Neural progenitor cell (in vitro differentiated cells): ENCODE measurements around the gene FGFBP2. TPM values are rescaled to one million over a fixed set of nuclear protein-coding genes. Genes with fewer than 3 reads are reported as not detected.
"Not testable (repeated sequence)": the region's sequence is repeated elsewhere in the genome, so short reads cannot be mapped to it uniquely, and the experiment has no call there.

Experiments
- DNase-seq: peaks from one replicate; pipeline ENCODE4 v3.0.0-alpha.2; 2016; ENCODE audit warnings: low spot score
- H2AFZ ChIP-seq: fragments of 200-600 bp; sonication (generic); replicated peaks from 2 replicates; pipeline ENCODE4 v1.6.1; 2016; ENCODE audit warnings: antibody characterized with exemption
- H3F3A ChIP-seq: fragments of 200-600 bp; sonication (generic); 2 replicates; pipeline ENCODE4 v1.6.1; 2016; ENCODE audit warnings: antibody characterized with exemption, low read depth
- H3K27ac ChIP-seq: fragments of 200-600 bp; sonication (generic); 2 replicates; pipeline ENCODE4 v1.5.1; 2016; ENCODE audit warnings: mild to moderate bottlenecking
- H3K27me3 ChIP-seq: fragments of 200-600 bp; sonication (generic); 2 replicates; pipeline ENCODE4 v1.6.1; 2016; ENCODE audit warnings: mild to moderate bottlenecking, moderate library complexity
- H3K36me3 ChIP-seq: fragments of 200-600 bp; sonication (generic); 2 replicates; pipeline ENCODE4 v1.5.1; 2016
- H3K4me1 ChIP-seq: fragments of 200-600 bp; sonication (generic); 2 replicates; pipeline ENCODE4 v1.6.1; 2016; ENCODE audit warnings: mixed run types
- H3K4me2 ChIP-seq: fragments of 200-600 bp; sonication (generic); 2 replicates; pipeline ENCODE4 v1.6.1; 2016
- H3K4me3 ChIP-seq: fragments of 200-600 bp; sonication (generic); 2 replicates; pipeline ENCODE4 v1.5.1; 2016
- H3K79me2 ChIP-seq: fragments of 200-600 bp; sonication (generic); 2 replicates; pipeline ENCODE4 v1.6.1; 2016; ENCODE audit warnings: low read depth
- H3K9ac ChIP-seq: fragments of 200-600 bp; sonication (generic); 2 replicates; pipeline ENCODE4 v1.6.1; 2016
- H3K9me3 ChIP-seq: fragments of 200-600 bp; sonication (generic); 2 replicates; pipeline ENCODE4 v1.5.1; 2016; ENCODE audit warnings: low read depth
- H4K20me1 ChIP-seq: fragments of 200-600 bp; sonication (generic); 2 replicates; pipeline ENCODE4 v1.6.1; 2016; ENCODE audit warnings: low read depth
- H3K27ac Mint-ChIP-seq: 3 replicates; pipeline ENCODE4 v1.8.0; 2021; ENCODE audit warnings: mixed read lengths
- H3K27me3 Mint-ChIP-seq: 2 replicates; pipeline ENCODE4 v1.8.0; 2022; ENCODE audit warnings: low read depth, mild to moderate bottlenecking, inconsistent platforms, moderate library complexity, mixed read lengths; ENCODE audit not compliant: insufficient read depth
- H3K36me3 Mint-ChIP-seq: 3 replicates; pipeline ENCODE4 v1.8.0; 2021; ENCODE audit warnings: mixed read lengths
- H3K4me1 Mint-ChIP-seq: 3 replicates; pipeline ENCODE4 v1.8.0; 2021; ENCODE audit warnings: mixed read lengths
- H3K4me3 Mint-ChIP-seq: 3 replicates; pipeline ENCODE4 v1.8.0; 2021; ENCODE audit warnings: mild to moderate bottlenecking, moderate library complexity, mixed read lengths
- H3K9me3 Mint-ChIP-seq: 3 replicates; pipeline ENCODE4 v1.8.0; 2020; ENCODE audit warnings: mixed read lengths
- CTCF ChIP-seq: fragments of 200-600 bp; sonication (generic); IDR thresholded peaks from 2 replicates; pipeline ENCODE4 v1.5.1; 2017; ENCODE audit warnings: antibody characterized with exemption, mild to moderate bottlenecking
- EZH2 ChIP-seq: fragments of 200-600 bp; sonication (generic); IDR thresholded peaks from 2 replicates; pipeline ENCODE4 v1.6.1; 2017; ENCODE audit warnings: antibody characterized with exemption, mild to moderate bottlenecking, moderate library complexity
- EZH2phosphoT487 ChIP-seq: fragments of 200-600 bp; sonication (generic); IDR thresholded peaks from 2 replicates; pipeline ENCODE4 v1.6.1; 2017; ENCODE audit warnings: antibody characterized with exemption
- total RNA-seq: library from RNA; depleted of rRNA; stranded (reverse); fragments of >200 nt; gene quantifications from 2 replicates; pipeline ENCODE4 v1.2.3, GENCODE V29; 2015; ENCODE audit warnings: low replicate concordance

FGFBP2 gene
- total RNA-seq, 1 donor from 2014 or later, result 1.6 TPM

DNA sequence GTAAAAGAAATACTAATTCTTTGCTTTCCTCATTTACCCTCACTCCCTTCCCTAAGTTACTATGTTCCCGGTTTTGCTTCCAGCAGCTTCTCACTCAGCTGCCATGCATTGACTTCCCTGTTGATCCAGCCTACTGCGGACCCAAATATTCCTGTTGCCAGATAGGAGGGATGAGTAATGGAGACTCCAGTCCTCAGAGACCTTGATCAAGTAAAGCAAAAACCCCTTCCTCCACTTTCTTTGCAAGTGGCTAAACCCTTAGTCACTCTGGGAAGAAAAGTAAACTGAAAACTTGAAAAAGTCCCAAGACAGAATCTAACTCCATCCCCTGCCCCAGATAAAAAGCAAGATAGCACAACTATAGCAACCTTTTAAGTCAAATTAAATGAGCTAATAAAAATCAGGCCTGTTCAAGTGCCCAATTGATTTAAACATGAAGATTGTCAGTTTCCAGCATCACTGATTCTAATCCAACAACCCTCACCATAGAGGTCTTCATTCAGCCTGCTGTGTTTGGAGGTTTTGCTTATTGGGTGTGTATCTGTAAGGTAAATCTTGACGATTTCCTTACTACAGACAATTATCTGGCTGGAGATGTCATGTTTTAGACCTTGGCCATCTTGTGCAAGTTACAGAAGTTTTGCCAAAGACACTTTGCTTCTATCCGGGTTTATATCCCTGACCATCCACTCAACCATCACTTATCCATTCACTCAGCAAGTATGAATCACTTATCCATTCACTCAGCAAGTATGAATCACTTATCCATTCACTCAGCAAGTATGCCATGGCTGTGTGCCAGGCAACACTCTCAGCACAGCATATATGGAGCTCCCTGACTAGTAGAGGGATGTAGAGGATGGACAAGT is 42.0 kb downstream of the FGFBP2 start:
- DNase-seq, result no peak
- Mint-ChIP-seq H3K4me1 (no peaks in the 10 kb centered on the region), H3K27me3 (peaks cover 4% of the 10 kb centered on the region), H3K27ac (no peak overlapping the region), H3K36me3 (no peaks in the 10 kb centered on the region), H3K4me3 (no peak overlapping the region), H3K9me3 (no peaks in the 10 kb centered on the region)
- Histone ChIP-seq H3K27ac (no peak overlapping the region), H2AFZ (no peak overlapping the region), H3K9me3 (no peaks in the 10 kb centered on the region), H3K4me1 (no peaks in the 10 kb centered on the region), H3K27me3 (no peaks in the 10 kb centered on the region), H3K4me3 (no peak overlapping the region), H3F3A (no peaks in the 10 kb centered on the region), H3K9ac (no peak overlapping the region), H3K36me3 (no peaks in the 10 kb centered on the region), H3K4me2 (no peak overlapping the region), H4K20me1 (no peaks in the 10 kb centered on the region), H3K79me2 (no peaks in the 10 kb centered on the region)
- TF ChIP-seq EZH2, result no peak
- no peak for TF ChIP-seq EZH2phosphoT487
- no peak for TF ChIP-seq CTCF

DNA sequence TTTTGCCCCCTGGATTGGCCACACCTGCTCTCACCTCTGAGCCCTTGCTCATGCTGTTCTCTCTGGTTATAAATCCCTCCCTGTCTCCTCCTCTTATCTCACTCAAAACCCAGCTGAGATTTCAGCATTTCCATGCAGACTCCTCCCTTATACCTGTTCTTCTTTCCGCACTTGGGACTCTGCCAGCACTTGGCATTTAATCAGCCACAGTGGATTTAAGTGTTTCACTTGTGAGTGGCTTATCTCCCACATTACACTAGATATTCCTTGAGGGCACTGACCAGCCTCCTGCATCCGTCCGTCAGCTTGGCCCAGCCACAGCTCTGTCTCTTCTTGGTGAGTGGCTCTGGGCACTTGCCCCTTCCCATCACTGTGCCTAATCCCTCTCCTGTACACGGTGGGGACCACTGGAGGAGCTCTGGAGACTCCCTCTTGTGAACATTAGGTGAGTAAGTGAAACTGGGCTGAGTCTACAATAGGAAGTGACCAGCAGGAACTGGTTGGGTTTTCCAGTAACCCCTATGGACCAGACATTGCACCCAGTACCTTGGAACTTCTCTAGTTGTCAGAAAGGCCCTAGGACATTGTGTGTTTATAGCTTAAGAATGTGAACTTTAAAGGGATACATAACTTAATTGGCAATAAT is 44.4 kb downstream of the FGFBP2 start:
- Histone ChIP-seq H3K4me2 (no peak overlapping the region), H3K79me2 (no peaks in the 10 kb centered on the region), H3K9me3 (no peaks in the 10 kb centered on the region), H3K4me1 (no peaks in the 10 kb centered on the region), H3K27ac (no peak overlapping the region), H3K36me3 (no peaks in the 10 kb centered on the region), H2AFZ (no peak overlapping the region), H3K27me3 (no peaks in the 10 kb centered on the region), H4K20me1 (no peaks in the 10 kb centered on the region), H3F3A (no peaks in the 10 kb centered on the region), H3K4me3 (no peak overlapping the region), H3K9ac (no peak overlapping the region)
- Mint-ChIP-seq H3K4me1 (no peaks in the 10 kb centered on the region), H3K9me3 (no peaks in the 10 kb centered on the region), H3K27me3 (peaks cover under 1% of the 10 kb centered on the region), H3K27ac (no peak overlapping the region), H3K36me3 (no peaks in the 10 kb centered on the region), H3K4me3 (no peak overlapping the region)
- no peak for TF ChIP-seq CTCF
- TF ChIP-seq EZH2, result no peak
- TF ChIP-seq EZH2phosphoT487, result no peak
- DNase-seq, result no peak

DNA sequence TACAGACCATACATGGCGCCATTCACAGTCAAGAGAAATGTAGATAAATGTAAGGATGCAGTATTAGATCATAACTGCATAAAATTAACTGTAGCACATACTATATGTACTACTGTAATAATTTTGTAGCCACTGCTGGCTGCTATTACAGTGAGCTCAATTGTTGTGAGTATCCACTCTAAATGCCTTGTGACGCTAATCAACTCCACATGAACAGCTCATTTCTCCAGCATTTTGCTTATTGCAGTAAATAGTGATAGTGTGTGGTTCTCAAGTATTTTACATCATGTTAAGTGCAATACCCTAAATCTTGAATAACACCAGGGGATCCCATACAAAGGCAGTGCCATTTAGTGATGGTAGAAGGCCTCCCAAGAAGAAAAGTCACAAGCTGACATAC is 45.7 kb downstream of the FGFBP2 start:
- no peaks in the 10 kb centered on the region for H3K36me3 ChIP-seq
- H3K79me2 ChIP-seq, result no peaks in the 10 kb centered on the region
- DNase-seq, result no peak
- Mint-ChIP-seq H3K9me3 (no peaks in the 10 kb centered on the region), H3K36me3 (no peaks in the 10 kb centered on the region), H3K4me1 (no peaks in the 10 kb centered on the region), H3K27ac (no peak overlapping the region), H3K4me3 (no peak overlapping the region), H3K27me3 (no peaks in the 10 kb centered on the region)
- H3K4me2 ChIP-seq, result no peak overlapping the region
- H3K27ac ChIP-seq, result no peak overlapping the region
- H3K9ac ChIP-seq, result no peak overlapping the region
- no peaks in the 10 kb centered on the region for H3K27me3 ChIP-seq
- H4K20me1 ChIP-seq, result no peaks in the 10 kb centered on the region
- no peaks in the 10 kb centered on the region for H3K9me3 ChIP-seq
- no peak overlapping the region for H3K4me3 ChIP-seq
- TF ChIP-seq EZH2phosphoT487 (no peak), EZH2 (no peak), CTCF (no peak)
- H3F3A ChIP-seq, result no peaks in the 10 kb centered on the region
- no peaks in the 10 kb centered on the region for H3K4me1 ChIP-seq
- H2AFZ ChIP-seq, result no peak overlapping the region

DNA sequence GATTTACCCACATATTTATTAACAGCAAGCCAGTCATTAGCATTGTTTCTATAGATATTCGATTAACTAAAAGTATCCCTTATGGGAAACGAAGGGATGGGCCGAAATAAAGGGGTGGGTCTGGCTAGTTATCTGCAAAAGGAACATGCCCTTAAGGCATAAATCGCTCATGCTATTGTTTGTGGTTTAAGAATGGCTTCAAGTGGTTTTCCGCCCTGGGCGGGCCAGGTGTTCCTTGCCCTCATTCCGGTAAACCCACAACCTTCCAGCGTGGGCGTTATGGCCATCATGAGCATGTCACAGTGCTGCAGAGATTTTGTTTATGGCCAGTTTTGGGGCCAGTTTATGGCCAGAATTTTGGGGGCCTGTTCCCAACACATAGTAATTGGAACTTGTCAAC is 46.6 kb downstream of the FGFBP2 start:
- not testable (repeated sequence) for H4K20me1 ChIP-seq, H3F3A ChIP-seq, H3K27ac ChIP-seq, H3K36me3 ChIP-seq, H2AFZ ChIP-seq, H3K4me3 ChIP-seq, DNase-seq, H3K4me2 ChIP-seq, H3K27ac Mint-ChIP-seq, H3K4me3 Mint-ChIP-seq, H3K9me3 ChIP-seq, H3K27me3 ChIP-seq, H3K9me3 Mint-ChIP-seq, H3K4me1 Mint-ChIP-seq, H3K9ac ChIP-seq, H3K79me2 ChIP-seq, H3K27me3 Mint-ChIP-seq, H3K36me3 Mint-ChIP-seq, H3K4me1 ChIP-seq
